HCT116 (cell line): ENCODE data around the gene RREB1. TPM values are rescaled to one million over a fixed set of nuclear protein-coding genes. Genes with fewer than 3 reads are reported as not detected.

Source experiments
- ATAC-seq: fragments of 200-7000 bp; cut with Tn5 transposase; 2 replicates; pipeline ENCODE4 v1.9.1; 2020; ENCODE audit warnings: mild to moderate bottlenecking, moderate library complexity
- BruUV-seq: library from RNA; stranded (reverse); fragments of 400-500 nt; replicated peaks from 2 replicates; lab custom pipeline; 2021; lab: Mats Ljungman, UMichigan
- CTCF ChIA-PET: fragments of 300-600 bp; sonication (Branson Sonifier 250); formaldehyde crosslinking; loops from one replicate; lab custom pipeline; 2021; ENCODE audit warnings: antibody characterized with exemption; lab: Charles Lee
- POLR2A ChIA-PET: fragments of 300-600, 350-600 bp; sonication (Branson Sonifier 250); formaldehyde crosslinking; loops from one replicate; lab custom pipeline; 2021; ENCODE audit warnings: antibody characterized with exemption; lab: Charles Lee
- RAD21 ChIA-PET, 2 experiments: fragments of 300-600 bp; sonication (Branson Sonifier 250); formaldehyde crosslinking; loops; one replicate each; lab custom pipeline; 2023; ENCODE audit warnings: low total read pairs in 2 of 2; ENCODE audit not compliant: uncharacterized antibody in 2 of 2, unreplicated experiment in 2 of 2, low non-redundant PET in 1 of 2; lab: Charles Lee
- DNase-seq: peaks from one replicate; pipeline ENCODE4 v3.0.0-alpha.2; 2010; ENCODE audit warnings: low read depth, low spot score
- H2AFZ ChIP-seq: fragments of 200-600 bp; shearing (Covaris generic), sonication (generic); 2 replicates; pipeline ENCODE4 v1.6.1; 2017; ENCODE audit warnings: low read depth, mixed run types, mixed read lengths, antibody characterized with exemption, low read length; ENCODE audit not compliant: poor library complexity, severe bottlenecking
- H3K27ac ChIP-seq: 2 replicates; pipeline ENCODE4 v1.5.1; 2012; ENCODE audit warnings: low read depth, low read length
- H3K27me3 ChIP-seq: fragments of 200-600 bp; sonication (generic); 2 replicates; pipeline ENCODE4 v1.6.1; 2016; ENCODE audit warnings: mixed run types, low read length, mixed read lengths; ENCODE audit not compliant: insufficient read depth
- H3K36me3 ChIP-seq, 2 experiments: fragments of 200-500 bp in 1 of 2; fragments of 200-600 bp in 1 of 2; sonication (Bioruptor generic) in 1 of 2; sonication (generic) in 1 of 2; 2 replicates each; pipeline versions ENCODE4 v1.5.1 to v1.6.1; 2014 to 2016; ENCODE audit warnings: low read length in 2 of 2, inconsistent platforms in 1 of 2, mixed read lengths in 1 of 2, mixed run types in 1 of 2; ENCODE audit not compliant: insufficient read depth in 2 of 2, control insufficient read depth in 1 of 2
- H3K4me1 ChIP-seq, 2 experiments: fragments of 200-600 bp in 1 of 2; sonication (generic) in 1 of 2; 2 replicates each; pipeline versions ENCODE4 v1.5.1 to v1.6.1; 2012 to 2017; ENCODE audit warnings: low read length in 2 of 2, inconsistent platforms in 1 of 2, mild to moderate bottlenecking in 1 of 2, mixed read lengths in 1 of 2, mixed run types in 1 of 2, moderate library complexity in 1 of 2; ENCODE audit not compliant: insufficient read depth in 2 of 2, control insufficient read depth in 1 of 2
- H3K4me2 ChIP-seq: fragments of 200-600 bp; sonication (generic); 2 replicates; pipeline ENCODE4 v1.6.1; 2017; ENCODE audit warnings: mixed run types, low read length, mixed read lengths
- H3K4me3 ChIP-seq, 2 experiments: fragments of 200-600 bp in 1 of 2; sonication (generic) in 1 of 2; replicated peaks in 1 of 2; 2 replicates each; pipeline ENCODE4 v1.5.1; 2011 to 2016; ENCODE audit warnings: low read length in 2 of 2, control low read depth in 1 of 2, low read depth in 1 of 2, mild to moderate bottlenecking in 1 of 2, mixed read lengths in 1 of 2, mixed run types in 1 of 2
- H3K79me2 ChIP-seq: fragments of 200-600 bp; sonication (generic); 2 replicates; pipeline ENCODE4 v1.6.1; 2017; ENCODE audit warnings: mild to moderate bottlenecking, mixed run types, low read length, moderate library complexity, mixed read lengths; ENCODE audit not compliant: insufficient read depth
- H3K9ac ChIP-seq: fragments of 200-600 bp; sonication (generic); 2 replicates; pipeline ENCODE4 v1.6.1; 2016; ENCODE audit warnings: low read length, mixed read lengths
- H3K9me2 ChIP-seq: fragments of 200-600 bp; sonication (generic), shearing (Covaris generic); 2 replicates; pipeline ENCODE4 v1.6.1; 2017; ENCODE audit warnings: mixed run types, mild to moderate bottlenecking, moderate library complexity; ENCODE audit not compliant: insufficient read depth
- H3K9me3 ChIP-seq, 2 experiments: fragments of 200-500 bp in 1 of 2; fragments of 200-600 bp in 1 of 2; sonication (Bioruptor generic) in 1 of 2; sonication (generic) in 1 of 2; 2 replicates each; pipeline ENCODE4 v1.6.1; 2014 to 2017; ENCODE audit warnings: low read length in 2 of 2, mixed read lengths in 2 of 2, inconsistent platforms in 1 of 2, low read depth in 1 of 2, mild to moderate bottlenecking in 1 of 2, mixed run types in 1 of 2, moderate library complexity in 1 of 2; ENCODE audit not compliant: control insufficient read depth in 1 of 2, insufficient read depth in 1 of 2
- H4K20me1 ChIP-seq: fragments of 200-600 bp; sonication (generic), shearing (Covaris generic); 2 replicates; pipeline ENCODE4 v1.6.1; 2017; ENCODE audit warnings: mixed run types, mild to moderate bottlenecking, moderate library complexity; ENCODE audit not compliant: insufficient read depth
- CBX3 ChIP-seq: IDR thresholded peaks from 2 replicates; pipeline ENCODE4 v1.6.1; 2012; ENCODE audit warnings: low read depth
- EGR1 ChIP-seq: IDR thresholded peaks from 2 replicates; pipeline ENCODE4 v1.6.1; 2012; ENCODE audit warnings: low read depth
- POLR2A ChIP-seq: IDR thresholded peaks from 2 replicates; pipeline ENCODE4 v1.7.0; 2011; ENCODE audit warnings: borderline replicate concordance; ENCODE audit not compliant: insufficient read depth, insufficient read length; ENCODE audit errors: extremely low read depth
- intact Hi-C: fragments of 100-400 bp; cut with micrococcal nuclease; formaldehyde crosslinking; loops from 2 replicates; pipeline ENCODE4 v1.10.0; 2022
- total RNA-seq: library from RNA; stranded (reverse); gene quantifications from one replicate; pipeline ENCODE4 v1.2.1, GENCODE V29; 2021; ENCODE audit not compliant: unreplicated experiment
- TF ChIP-seq, protein P1 (sequence below), 3 experiments: fragments of 200-600 bp in 1 of 3; sonication (generic) in 1 of 3; IDR thresholded peaks in 2 of 3; conservative IDR thresholded peaks in 1 of 3; 2 replicates each; pipeline ENCODE4 v1.5.1; 2012 to 2017; ENCODE audit warnings: low read depth in 2 of 3, low read length in 2 of 3, antibody characterized with exemption in 1 of 3, borderline replicate concordance in 1 of 3, control low read depth in 1 of 3, mild to moderate bottlenecking in 1 of 3, mixed read lengths in 1 of 3, mixed run types in 1 of 3, moderate library complexity in 1 of 3; ENCODE audit not compliant: insufficient read depth in 1 of 3
- TF ChIP-seq, protein P2 (sequence below): IDR thresholded peaks from 2 replicates; pipeline ENCODE4 v1.6.1; 2012; ENCODE audit warnings: low read depth

RREB1 gene
- total RNA-seq, 1 experiment from 2014 or later = 47.9 TPM

GRCh38 chr6:7230956-7231713 is 123.4 kb downstream of the RREB1 start:
- no TSS peak for BruUV-seq
- H3K4me1 ChIP-seq = peaks cover 12 to 16% of the 10 kb centered on the region in 2 experiments
- no peak overlapping the region for H3K27ac ChIP-seq
- ChIA-PET CTCF (no interaction called here), RAD21 (no interaction called here), POLR2A (no interaction called here)
- H3K9me3 ChIP-seq = no peaks in the 10 kb centered on the region
- no peaks in the 10 kb centered on the region for H3K9me2 ChIP-seq
- ATAC-seq = no peak
- no peak overlapping the region for H3K4me2 ChIP-seq
- no peaks in the 10 kb centered on the region for H3K27me3 ChIP-seq
- intact Hi-C loops = loop anchor here (10.0 kb wide), 2 partner anchors 126 to 446 kb away; partner anchors contain the start of gene RREB1
- H3K36me3 ChIP-seq = peaks cover 14 to 23% of the 10 kb centered on the region in 2 experiments; a peak in 3 of 4 replicates
- H2AFZ ChIP-seq = no peak overlapping the region
- no peak for TF ChIP-seq CBX3
- TF ChIP-seq EGR1 = no peak
- TF ChIP-seq, protein P1, sequence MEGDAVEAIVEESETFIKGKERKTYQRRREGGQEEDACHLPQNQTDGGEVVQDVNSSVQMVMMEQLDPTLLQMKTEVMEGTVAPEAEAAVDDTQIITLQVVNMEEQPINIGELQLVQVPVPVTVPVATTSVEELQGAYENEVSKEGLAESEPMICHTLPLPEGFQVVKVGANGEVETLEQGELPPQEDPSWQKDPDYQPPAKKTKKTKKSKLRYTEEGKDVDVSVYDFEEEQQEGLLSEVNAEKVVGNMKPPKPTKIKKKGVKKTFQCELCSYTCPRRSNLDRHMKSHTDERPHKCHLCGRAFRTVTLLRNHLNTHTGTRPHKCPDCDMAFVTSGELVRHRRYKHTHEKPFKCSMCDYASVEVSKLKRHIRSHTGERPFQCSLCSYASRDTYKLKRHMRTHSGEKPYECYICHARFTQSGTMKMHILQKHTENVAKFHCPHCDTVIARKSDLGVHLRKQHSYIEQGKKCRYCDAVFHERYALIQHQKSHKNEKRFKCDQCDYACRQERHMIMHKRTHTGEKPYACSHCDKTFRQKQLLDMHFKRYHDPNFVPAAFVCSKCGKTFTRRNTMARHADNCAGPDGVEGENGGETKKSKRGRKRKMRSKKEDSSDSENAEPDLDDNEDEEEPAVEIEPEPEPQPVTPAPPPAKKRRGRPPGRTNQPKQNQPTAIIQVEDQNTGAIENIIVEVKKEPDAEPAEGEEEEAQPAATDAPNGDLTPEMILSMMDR (IDR thresholded peaks at IDR 0.05 in 2 of 3, conservative IDR thresholded peaks at IDR 0.05 in 1 of 3; ENCODE audit: borderline replicate concordance in 1 of 3, insufficient read depth in 1 of 3, low read depth in 2 of 3, low read length in 2 of 3) = no peak
- TF ChIP-seq, protein P2, sequence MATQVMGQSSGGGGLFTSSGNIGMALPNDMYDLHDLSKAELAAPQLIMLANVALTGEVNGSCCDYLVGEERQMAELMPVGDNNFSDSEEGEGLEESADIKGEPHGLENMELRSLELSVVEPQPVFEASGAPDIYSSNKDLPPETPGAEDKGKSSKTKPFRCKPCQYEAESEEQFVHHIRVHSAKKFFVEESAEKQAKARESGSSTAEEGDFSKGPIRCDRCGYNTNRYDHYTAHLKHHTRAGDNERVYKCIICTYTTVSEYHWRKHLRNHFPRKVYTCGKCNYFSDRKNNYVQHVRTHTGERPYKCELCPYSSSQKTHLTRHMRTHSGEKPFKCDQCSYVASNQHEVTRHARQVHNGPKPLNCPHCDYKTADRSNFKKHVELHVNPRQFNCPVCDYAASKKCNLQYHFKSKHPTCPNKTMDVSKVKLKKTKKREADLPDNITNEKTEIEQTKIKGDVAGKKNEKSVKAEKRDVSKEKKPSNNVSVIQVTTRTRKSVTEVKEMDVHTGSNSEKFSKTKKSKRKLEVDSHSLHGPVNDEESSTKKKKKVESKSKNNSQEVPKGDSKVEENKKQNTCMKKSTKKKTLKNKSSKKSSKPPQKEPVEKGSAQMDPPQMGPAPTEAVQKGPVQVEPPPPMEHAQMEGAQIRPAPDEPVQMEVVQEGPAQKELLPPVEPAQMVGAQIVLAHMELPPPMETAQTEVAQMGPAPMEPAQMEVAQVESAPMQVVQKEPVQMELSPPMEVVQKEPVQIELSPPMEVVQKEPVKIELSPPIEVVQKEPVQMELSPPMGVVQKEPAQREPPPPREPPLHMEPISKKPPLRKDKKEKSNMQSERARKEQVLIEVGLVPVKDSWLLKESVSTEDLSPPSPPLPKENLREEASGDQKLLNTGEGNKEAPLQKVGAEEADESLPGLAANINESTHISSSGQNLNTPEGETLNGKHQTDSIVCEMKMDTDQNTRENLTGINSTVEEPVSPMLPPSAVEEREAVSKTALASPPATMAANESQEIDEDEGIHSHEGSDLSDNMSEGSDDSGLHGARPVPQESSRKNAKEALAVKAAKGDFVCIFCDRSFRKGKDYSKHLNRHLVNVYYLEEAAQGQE = no peak
- no peak for TF ChIP-seq POLR2A
- H3K4me3 ChIP-seq = no peak overlapping the region
- H3K79me2 ChIP-seq = no peaks in the 10 kb centered on the region
- DNase-seq = no peak
- no peaks in the 10 kb centered on the region for H4K20me1 ChIP-seq
- no peak overlapping the region for H3K9ac ChIP-seq
